ENCODE results near the gene CETN1. TPM values are rescaled to one million over a fixed set of nuclear protein-coding genes. Genes with fewer than 3 reads are reported as not detected.

The CETN1 gene
- total RNA-seq, 1 donor = not detected

DNA sequence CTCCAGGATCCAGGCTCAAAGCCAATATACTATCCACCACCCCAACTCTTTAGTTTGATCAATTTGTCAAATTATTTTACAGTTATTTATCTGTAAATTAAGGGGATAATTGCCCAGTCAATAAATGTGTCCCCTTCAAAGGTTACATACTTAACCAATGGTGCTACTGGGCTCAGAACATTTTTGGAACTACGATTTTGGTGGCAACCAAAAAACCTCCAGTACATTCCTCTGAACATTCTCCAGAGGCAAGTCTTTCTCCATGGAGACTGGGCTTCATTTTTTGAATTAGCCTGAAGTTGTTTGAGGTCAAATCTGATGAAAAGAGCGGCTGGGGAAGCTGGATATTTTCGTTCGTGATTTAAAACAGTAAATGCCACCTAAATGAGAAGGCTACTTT, 14.9 kb downstream of the CETN1 start:
- H3K4me3 ChIP-seq (ENCODE audit: low read depth, low read length) = no peak overlapping the region
- no peak for DNase-seq (ENCODE audit: low read depth)
- no peak for TF ChIP-seq CTCF (IDR thresholded peaks at IDR 0.05; ENCODE audit: insufficient read depth, low read depth, low read length)

DNA sequence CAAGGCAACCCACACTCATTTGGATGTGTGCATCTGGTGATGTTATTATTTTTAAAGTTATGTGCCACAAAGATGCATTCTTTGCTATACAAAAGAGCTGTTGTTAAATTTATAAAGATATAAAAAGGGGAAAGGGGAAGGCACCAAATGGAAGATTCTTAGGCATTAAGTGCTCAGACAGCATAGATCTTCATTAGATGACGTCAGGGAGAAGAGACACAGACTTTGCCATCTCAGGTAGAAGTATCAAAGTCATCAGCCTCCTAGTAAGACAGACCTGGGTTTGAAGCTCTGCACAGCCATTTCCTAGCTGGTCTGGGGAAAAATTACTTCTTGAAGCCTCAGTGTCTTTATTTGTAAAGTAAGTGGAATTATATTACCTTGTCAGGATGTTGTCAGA, 15.4 kb downstream of the CETN1 start:
- no peak overlapping the region for H3K4me3 ChIP-seq (ENCODE audit: low read depth, low read length)

DNA sequence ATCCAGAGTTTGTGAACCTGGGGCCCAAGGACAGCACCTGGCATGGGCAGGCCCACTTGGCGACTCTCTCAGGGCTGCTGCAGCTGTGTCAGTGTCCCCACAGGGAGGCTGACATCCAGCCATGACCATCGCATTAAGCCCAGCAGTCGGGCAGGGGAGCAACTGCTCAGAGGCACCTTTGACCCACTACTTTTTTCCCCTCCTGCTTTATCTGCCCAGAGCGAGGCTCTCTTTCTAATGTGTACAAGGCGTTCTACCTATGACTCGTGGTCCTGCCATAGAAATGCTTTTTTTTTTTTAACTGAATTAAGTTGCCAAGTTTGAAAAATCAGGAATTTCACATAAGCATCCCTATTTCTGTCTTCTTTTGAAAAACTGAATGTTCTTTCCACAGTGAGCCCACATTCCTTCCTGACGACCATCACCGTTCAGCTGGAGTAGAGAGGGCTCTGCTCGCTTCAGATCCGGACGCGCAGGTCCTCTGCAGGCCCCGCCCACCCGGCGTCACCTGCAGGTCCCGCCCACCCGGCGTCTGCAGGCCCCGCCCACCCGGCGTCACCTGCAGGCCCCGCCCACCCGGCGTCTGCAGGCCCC, 16.2 kb downstream of the CETN1 start:
- no peak for DNase-seq (ENCODE audit: low read depth)
- TF ChIP-seq CTCF (IDR thresholded peaks at IDR 0.05; ENCODE audit: insufficient read depth, low read depth, low read length) = no peak

More for the DNA sequence above, 15.4 kb downstream of the CETN1 start:
- no peak for DNase-seq (ENCODE audit: low read depth)
- TF ChIP-seq CTCF (IDR thresholded peaks at IDR 0.05; ENCODE audit: insufficient read depth, low read depth, low read length) = no peak

GRCh38 chr18:598124-598589, 18.0 kb downstream of the CETN1 start:
- TF ChIP-seq CTCF (IDR thresholded peaks at IDR 0.05; ENCODE audit: insufficient read depth, low read depth, low read length) = no peak
- no peak overlapping the region for H3K4me3 ChIP-seq (ENCODE audit: low read depth, low read length)
- peak; percentile 16 for DNase-seq (ENCODE audit: low read depth)

More for the DNA sequence above, 16.2 kb downstream of the CETN1 start:
- H3K4me3 ChIP-seq (ENCODE audit: low read depth, low read length) = no peak overlapping the region

GRCh38 chr18:600107-600506, 19.9 kb downstream of the CETN1 start:
- TF ChIP-seq CTCF (IDR thresholded peaks at IDR 0.05; ENCODE audit: insufficient read depth, low read depth, low read length) = no peak
- no peak overlapping the region for H3K4me3 ChIP-seq (ENCODE audit: low read depth, low read length)
- DNase-seq (ENCODE audit: low read depth) = no peak

DNA sequence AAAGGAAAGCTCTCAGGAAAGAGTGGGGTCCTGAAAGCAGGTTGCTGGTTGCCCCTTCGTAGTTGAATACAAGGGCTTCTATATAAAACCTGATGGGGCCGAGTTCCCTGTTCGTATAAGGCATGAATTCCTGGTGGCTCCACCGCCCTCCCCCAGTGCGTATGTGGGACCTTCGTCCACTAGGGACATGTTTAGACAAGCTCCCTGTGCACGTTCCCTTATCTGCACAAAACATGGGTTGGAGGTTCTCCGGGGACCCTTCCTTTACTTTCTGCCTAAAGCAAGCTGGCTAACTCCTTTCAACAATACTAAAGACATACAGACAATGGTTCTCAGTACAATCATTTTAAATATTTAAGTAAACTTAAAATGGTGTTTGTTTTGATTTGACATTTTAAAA, 24.6 kb downstream of the CETN1 start:
- no peak for DNase-seq (ENCODE audit: low read depth)
- H3K4me3 ChIP-seq (ENCODE audit: low read depth, low read length) = no peak overlapping the region
- no peak for TF ChIP-seq CTCF (IDR thresholded peaks at IDR 0.05; ENCODE audit: insufficient read depth, low read depth, low read length)

GRCh38 chr18:607930-608329, 27.8 kb downstream of the CETN1 start:
- H3K4me3 ChIP-seq (ENCODE audit: low read depth, low read length) = no peak overlapping the region
- no peak for DNase-seq (ENCODE audit: low read depth)
- no peak for TF ChIP-seq CTCF (IDR thresholded peaks at IDR 0.05; ENCODE audit: insufficient read depth, low read depth, low read length)

Data from fibroblast of villous mesenchyme (primary cell).